ENCODE results near the gene GSTM3. TPM values are rescaled to one million over a fixed set of nuclear protein-coding genes. Genes with fewer than 3 reads are reported as not detected.
"Not testable (repeated sequence)": the region's sequence is repeated elsewhere in the genome, so short reads cannot be mapped to it uniquely, and the experiment has no call there.

The GSTM3 gene
- total and polyA plus RNA-seq, 5 donors, result 65.5 to 279 (median 129) TPM

DNA sequence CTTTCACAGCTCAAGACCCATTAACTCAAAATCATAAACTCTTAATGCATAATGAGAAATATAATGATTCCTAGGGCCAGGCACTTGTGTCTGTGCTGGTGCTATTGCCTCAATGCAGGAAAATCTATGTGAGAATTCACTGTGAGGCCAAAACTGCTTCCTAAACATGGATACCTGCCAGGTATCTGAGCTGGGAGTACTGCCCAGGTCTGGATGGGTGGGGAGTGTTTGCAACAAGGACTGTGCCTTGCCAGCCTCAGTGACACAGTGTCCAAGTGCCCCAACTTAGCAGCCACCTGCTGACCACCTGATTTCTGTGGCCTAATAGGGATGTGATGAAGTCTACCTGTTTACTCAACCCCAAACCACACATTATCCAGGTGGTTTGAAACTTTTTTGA, 31.0 kb downstream of the GSTM3 start:
- H3K9me3 ChIP-seq (ENCODE audit: control insufficient read depth, low read length); H3K4me3 ChIP-seq (ENCODE audit: low read length); ATAC-seq; intact Hi-C loops (cut with DNase I); DNase-seq; H3K27ac ChIP-seq (ENCODE audit: low read length); H3K4me1 ChIP-seq (ENCODE audit: control insufficient read depth, insufficient read depth, low read length); H3K27me3 ChIP-seq (ENCODE audit: control insufficient read depth, insufficient read depth): not testable (repeated sequence)

DNA sequence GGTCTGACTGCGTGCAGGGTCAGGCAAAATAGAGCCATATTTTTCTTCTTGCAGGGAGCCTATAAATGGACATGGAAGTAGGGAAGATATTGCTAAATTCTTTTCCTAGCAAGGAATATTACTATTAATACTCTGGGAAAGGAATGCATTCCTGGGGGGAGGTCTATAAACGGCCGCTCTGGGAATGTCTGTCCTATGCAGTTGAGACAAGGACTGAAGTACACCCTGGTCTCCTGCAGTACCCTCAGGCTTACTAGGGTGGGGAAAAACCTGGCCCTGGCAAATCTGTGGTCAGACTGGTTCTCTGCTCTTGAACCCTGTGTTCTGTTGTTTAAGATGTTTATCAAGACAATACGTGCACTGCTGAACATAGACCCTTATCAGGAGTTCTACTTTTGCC, 31.9 kb downstream of the GSTM3 start:
- ATAC-seq; DNase-seq; H3K27ac ChIP-seq (ENCODE audit: low read length); H3K9me3 ChIP-seq (ENCODE audit: control insufficient read depth, low read length); intact Hi-C loops (cut with DNase I); H3K27me3 ChIP-seq (ENCODE audit: control insufficient read depth, insufficient read depth); H3K4me3 ChIP-seq (ENCODE audit: low read length); H3K4me1 ChIP-seq (ENCODE audit: control insufficient read depth, insufficient read depth, low read length): not testable (repeated sequence)
- WGBS, result 78% methylated on average over 4 of the region's 4 CpGs

DNA sequence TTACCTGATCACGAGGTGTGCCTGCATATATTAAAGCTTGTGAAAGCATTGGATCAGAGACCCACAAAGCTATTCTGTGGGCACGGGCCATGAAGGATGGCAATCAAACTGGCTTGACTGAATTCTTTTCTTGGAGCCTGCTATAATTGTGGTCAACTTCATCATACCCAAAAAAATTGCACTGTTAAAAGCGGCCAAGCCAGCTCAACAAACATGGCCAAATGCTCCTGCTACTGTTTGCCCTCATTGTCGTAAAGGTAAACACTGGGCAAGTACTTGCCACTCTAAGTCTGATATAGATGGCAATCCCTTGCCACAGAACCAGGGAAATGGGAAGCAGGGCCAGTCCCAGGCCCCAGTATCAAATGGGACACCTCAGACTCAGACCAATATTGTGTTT, 35.4 kb downstream of the GSTM3 start:
- Histone ChIP-seq H3K27ac (ENCODE audit: low read length) (no peak overlapping the region), H3K9me3 (ENCODE audit: control insufficient read depth, low read length) (no peaks in the 10 kb centered on the region), H3K27me3 (ENCODE audit: control insufficient read depth, insufficient read depth) (no peaks in the 10 kb centered on the region), H3K4me3 (ENCODE audit: low read length) (no peak overlapping the region), H3K4me1 (ENCODE audit: control insufficient read depth, insufficient read depth, low read length) (no peaks in the 10 kb centered on the region)
- DNase-seq (no peak), ATAC-seq (no peak)
- intact Hi-C loops (cut with DNase I), result no loop called here
- WGBS, result 90% methylated on average over 4 of the region's 4 CpGs

DNA sequence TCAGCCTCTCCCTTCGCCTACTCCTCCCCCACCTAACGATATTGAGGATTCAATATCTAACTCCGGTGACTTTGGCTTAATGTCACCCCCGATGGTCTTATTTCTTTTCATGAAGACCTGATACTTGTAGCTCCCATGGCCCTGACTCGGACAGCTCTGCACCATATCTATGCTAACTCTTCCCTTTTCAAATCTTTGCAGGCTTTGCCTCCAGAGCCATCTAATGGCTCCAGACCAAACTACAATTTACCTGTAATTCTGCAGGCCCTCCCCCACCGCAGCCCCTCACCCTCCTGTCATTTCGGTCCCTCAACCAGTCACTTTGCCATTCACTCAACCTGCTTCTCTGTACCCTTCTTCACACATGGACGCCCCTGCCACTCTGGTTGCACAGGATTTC, 36.7 kb downstream of the GSTM3 start:
- Histone ChIP-seq H3K27ac (ENCODE audit: low read length) (no peak overlapping the region), H3K9me3 (ENCODE audit: control insufficient read depth, low read length) (no peaks in the 10 kb centered on the region), H3K27me3 (ENCODE audit: control insufficient read depth, insufficient read depth) (no peaks in the 10 kb centered on the region), H3K4me3 (ENCODE audit: low read length) (no peak overlapping the region), H3K4me1 (ENCODE audit: control insufficient read depth, insufficient read depth, low read length) (no peaks in the 10 kb centered on the region)
- intact Hi-C loops (cut with DNase I), result no loop called here
- ATAC-seq, result no peak
- 88% methylated on average over 8 of the region's 8 CpGs for WGBS
- no peak for DNase-seq

DNA sequence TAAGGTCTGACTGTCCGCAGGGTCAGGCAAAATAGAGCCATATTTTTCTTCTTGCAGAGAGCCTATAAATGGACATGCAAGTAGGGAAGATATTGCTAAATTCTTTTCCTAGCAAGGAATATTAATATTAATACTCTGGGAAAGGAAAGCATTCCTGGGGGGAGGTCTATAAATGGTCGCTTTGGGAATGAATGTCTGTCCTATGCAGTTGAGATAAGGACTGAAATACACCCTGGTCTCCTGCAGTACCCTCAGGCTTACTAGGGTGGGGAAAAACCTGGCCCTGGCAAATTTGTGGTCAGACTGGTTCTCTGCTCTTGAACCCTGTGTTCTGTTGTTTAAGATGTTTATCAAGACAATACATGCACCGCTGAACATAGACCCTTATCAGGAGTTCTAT, 37.9 kb downstream of the GSTM3 start:
- H3K9me3 ChIP-seq (ENCODE audit: control insufficient read depth, low read length); H3K4me1 ChIP-seq (ENCODE audit: control insufficient read depth, insufficient read depth, low read length); intact Hi-C loops (cut with DNase I); ATAC-seq; H3K27me3 ChIP-seq (ENCODE audit: control insufficient read depth, insufficient read depth); H3K4me3 ChIP-seq (ENCODE audit: low read length); DNase-seq; H3K27ac ChIP-seq (ENCODE audit: low read length): not testable (repeated sequence)
- 90% methylated on average over 3 of the region's 3 CpGs for WGBS

DNA sequence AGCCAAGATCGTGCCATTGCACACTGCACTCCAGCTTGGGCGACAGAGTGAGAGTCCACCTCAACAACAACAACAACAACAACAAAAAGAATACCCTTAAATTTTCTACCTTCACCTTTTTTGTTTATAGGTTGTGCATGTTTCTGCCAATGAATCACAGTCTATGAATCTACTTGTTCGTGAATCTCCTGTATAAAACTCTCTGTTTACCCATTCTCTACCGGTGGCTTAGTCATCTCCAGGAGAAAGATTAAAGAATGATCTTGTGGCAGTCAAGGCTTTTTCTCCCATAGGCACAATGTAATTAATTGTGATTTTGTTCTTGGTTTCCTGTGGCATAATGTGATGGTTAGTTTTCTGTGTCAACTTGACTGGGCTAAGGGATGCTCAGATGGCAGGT, 43.0 kb downstream of the GSTM3 start:
- intact Hi-C loops (cut with DNase I); H3K27me3 ChIP-seq (ENCODE audit: control insufficient read depth, insufficient read depth); DNase-seq; H3K4me1 ChIP-seq (ENCODE audit: control insufficient read depth, insufficient read depth, low read length); H3K4me3 ChIP-seq (ENCODE audit: low read length); H3K9me3 ChIP-seq (ENCODE audit: control insufficient read depth, low read length); ATAC-seq; H3K27ac ChIP-seq (ENCODE audit: low read length): not testable (repeated sequence)
- 96% methylated on average over 4 of the region's 4 CpGs for WGBS

DNA sequence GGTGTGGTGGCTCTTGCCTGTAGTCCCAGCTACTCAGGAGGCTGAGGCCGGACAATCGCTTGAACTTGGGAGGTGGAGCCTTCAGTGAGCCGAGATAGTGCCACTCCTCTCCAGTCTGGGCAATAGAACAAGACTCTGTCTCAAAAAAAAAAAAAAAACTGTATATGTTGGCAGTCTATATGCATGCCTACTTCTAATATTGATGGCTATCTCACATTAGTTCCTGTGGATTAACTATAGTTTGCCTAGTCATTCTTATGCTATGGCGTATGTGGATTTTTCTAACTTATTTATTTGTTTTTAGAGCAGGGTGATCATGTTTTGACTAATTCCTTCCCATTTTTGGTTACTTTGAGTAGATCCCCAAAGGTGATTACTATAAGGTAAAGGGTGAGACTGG, 43.8 kb downstream of the GSTM3 start:
- WGBS, result 89% methylated on average over 4 of the region's 4 CpGs
- Histone ChIP-seq H3K27ac (ENCODE audit: low read length) (no peak overlapping the region), H3K4me3 (ENCODE audit: low read length) (no peak overlapping the region), H3K9me3 (ENCODE audit: control insufficient read depth, low read length) (no peaks in the 10 kb centered on the region), H3K4me1 (ENCODE audit: control insufficient read depth, insufficient read depth, low read length) (no peaks in the 10 kb centered on the region), H3K27me3 (ENCODE audit: control insufficient read depth, insufficient read depth) (no peaks in the 10 kb centered on the region)
- intact Hi-C loops (cut with DNase I), result no loop called here
- ATAC-seq (no peak), DNase-seq (no peak)

DNA sequence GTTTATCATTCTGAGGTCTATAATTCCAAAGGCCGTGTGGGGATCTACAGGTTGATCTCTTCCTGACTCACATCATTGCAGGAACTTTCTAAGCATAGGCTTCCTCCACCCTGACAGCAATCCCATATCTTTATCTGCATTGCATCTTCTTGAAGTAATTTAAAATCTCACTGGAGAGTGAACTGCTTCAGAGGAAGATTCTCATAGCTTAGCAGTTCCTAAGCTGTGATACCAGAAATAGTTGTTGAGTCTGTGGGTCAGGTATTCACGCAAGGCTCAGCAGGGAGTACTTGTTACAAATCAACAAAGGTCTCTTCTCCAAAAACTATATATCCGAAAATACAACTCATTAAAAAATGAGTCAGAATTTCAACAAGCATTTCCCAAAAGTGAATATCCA, 45.7 kb downstream of the GSTM3 start:
- DNase-seq; H3K9me3 ChIP-seq (ENCODE audit: control insufficient read depth, low read length); ATAC-seq; H3K4me1 ChIP-seq (ENCODE audit: control insufficient read depth, insufficient read depth, low read length); H3K27ac ChIP-seq (ENCODE audit: low read length); H3K27me3 ChIP-seq (ENCODE audit: control insufficient read depth, insufficient read depth); intact Hi-C loops (cut with DNase I); H3K4me3 ChIP-seq (ENCODE audit: low read length): not testable (repeated sequence)
- WGBS, result 91% methylated on average over 3 of the region's 3 CpGs

DNA sequence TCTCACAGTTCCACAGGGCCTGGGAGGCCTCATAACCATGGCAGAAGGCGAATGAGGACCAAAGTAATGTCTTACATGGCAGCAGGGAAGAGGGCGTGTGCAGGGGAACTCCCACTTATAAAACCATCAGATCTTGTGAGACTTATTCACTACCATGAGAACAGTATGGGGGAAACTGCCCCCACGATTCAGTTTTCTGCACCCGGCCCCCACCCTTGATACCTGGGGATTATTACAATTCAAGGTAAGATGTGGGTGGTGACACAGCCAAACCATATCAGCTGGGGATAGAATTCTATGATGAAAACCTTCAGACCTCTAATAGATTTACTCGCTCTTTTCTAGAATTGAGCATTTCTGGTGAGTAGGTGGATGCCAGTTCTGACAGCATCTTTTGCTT, 46.4 kb downstream of the GSTM3 start:
- H3K9me3 ChIP-seq (ENCODE audit: control insufficient read depth, low read length); DNase-seq; intact Hi-C loops (cut with DNase I); H3K4me3 ChIP-seq (ENCODE audit: low read length); H3K4me1 ChIP-seq (ENCODE audit: control insufficient read depth, insufficient read depth, low read length); H3K27me3 ChIP-seq (ENCODE audit: control insufficient read depth, insufficient read depth); ATAC-seq; H3K27ac ChIP-seq (ENCODE audit: low read length): not testable (repeated sequence)
- WGBS, result 89% methylated on average over 5 of the region's 5 CpGs

DNA sequence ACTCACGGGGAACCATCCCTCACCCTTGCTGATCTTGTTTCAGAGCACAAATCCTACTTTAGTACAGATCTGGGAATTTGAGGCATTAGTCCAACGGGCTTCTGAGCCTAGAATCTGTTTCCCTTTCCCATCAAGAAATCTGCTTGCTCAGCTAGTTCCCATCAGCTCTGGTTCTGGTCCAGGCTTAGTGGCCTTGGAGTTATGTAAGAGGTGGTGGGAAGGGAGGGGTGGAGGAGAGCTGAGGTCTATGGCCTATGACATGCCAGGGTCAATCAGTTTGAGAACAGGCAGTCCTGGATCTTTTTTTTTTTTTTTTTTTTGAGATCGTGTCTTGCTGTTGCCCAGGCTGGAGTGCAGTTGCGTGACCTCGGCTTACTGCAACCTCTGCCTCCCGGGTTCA, 49.1 kb downstream of the GSTM3 start:
- Histone ChIP-seq H3K4me3 (ENCODE audit: low read length) (no peak overlapping the region), H3K27ac (ENCODE audit: low read length) (no peak overlapping the region)

DNA sequence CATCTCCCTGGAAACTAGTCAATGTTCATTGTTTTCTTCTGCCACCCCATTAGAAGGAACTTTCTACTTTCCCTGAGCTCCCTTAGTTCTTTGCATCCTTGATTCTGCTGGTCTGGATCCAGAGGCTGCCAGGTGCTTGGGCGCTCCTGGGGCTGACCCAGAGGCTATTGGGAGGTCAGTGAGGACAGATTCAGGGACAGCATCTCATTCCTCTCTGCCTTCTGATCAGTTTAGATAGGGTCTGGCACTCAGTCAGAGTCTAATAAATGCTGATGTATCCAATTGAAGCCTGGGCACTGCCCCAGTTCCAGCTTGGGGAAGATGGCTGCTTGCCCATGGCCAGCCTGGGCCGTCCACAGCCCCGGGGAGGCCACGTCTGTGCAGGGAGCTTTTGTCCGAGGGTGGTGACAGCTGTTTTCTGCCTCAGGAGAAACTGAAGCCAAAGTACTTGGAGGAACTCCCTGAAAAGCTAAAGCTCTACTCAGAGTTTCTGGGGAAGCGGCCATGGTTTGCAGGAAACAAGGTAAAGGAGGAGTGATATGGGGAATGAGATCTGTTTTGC, 50.9 kb downstream of the GSTM3 start:
- 51% methylated on average over 6 of the region's 6 CpGs for WGBS
- no peak overlapping the region for H3K4me3 ChIP-seq (ENCODE audit: low read length)
- no peaks in the 10 kb centered on the region for H3K27me3 ChIP-seq (ENCODE audit: control insufficient read depth, insufficient read depth)
- intact Hi-C loops (cut with DNase I), result no loop called here
- ATAC-seq (no peak), DNase-seq (no peak)
- H3K27ac ChIP-seq (ENCODE audit: low read length), result no peak overlapping the region
- H3K9me3 ChIP-seq (ENCODE audit: control insufficient read depth, low read length), result no peaks in the 10 kb centered on the region
- H3K4me1 ChIP-seq (ENCODE audit: control insufficient read depth, insufficient read depth, low read length), result peaks cover 2% of the 10 kb centered on the region

More for the DNA sequence above, 49.1 kb downstream of the GSTM3 start:
- Histone ChIP-seq H3K9me3 (ENCODE audit: control insufficient read depth, low read length) (no peaks in the 10 kb centered on the region), H3K4me1 (ENCODE audit: control insufficient read depth, insufficient read depth, low read length) (peaks cover 2% of the 10 kb centered on the region), H3K27me3 (ENCODE audit: control insufficient read depth, insufficient read depth) (no peaks in the 10 kb centered on the region)
- intact Hi-C loops (cut with DNase I), result no loop called here
- ATAC-seq (no peak), DNase-seq (no peak)
- 51% methylated on average over 6 of the region's 6 CpGs for WGBS

Data from right cardiac atrium (tissue), 5 donors.